Lower leg skin (tissue), 4 donors: ENCODE data around the gene VWDE. TPM values are rescaled to one million over a fixed set of nuclear protein-coding genes. Genes with fewer than 3 reads are reported as not detected.

Experiments used
- DNase-seq, 2 donors: peaks; one replicate each; pipeline ENCODE4 v3.0.0-alpha.2; 2019; ENCODE audit warnings: low spot score in 2 of 2
- H3K4me3 ChIP-seq: fragments of 200-600 bp; sonication (generic); 2 replicates; pipeline ENCODE4 v1.5.1; 2017; ENCODE audit warnings: mild to moderate bottlenecking, low read depth; ENCODE audit not compliant: poor library complexity, severe bottlenecking
- CTCF ChIP-seq, 3 donors: fragments of 450-650 bp; IDR thresholded peaks; one replicate each; pipeline ENCODE4 v1.5.1; 2016; ENCODE audit warnings: antibody characterized with exemption in 3 of 3, mild to moderate bottlenecking in 3 of 3, moderate library complexity in 2 of 3
- POLR2A ChIP-seq, 2 donors: fragments of 450-650 bp; IDR thresholded peaks; one replicate each; pipeline ENCODE4 v1.6.1; 2016 to 2017; ENCODE audit warnings: antibody characterized with exemption in 2 of 2, mild to moderate bottlenecking in 1 of 2, moderate library complexity in 1 of 2
- whole genome bisulfite sequencing, 2 donors: methylation state at CpG; one replicate each; pipeline ENCODE4 v1.1.5; 2018; 5-methylcytosine and 5-hydroxymethylcytosine counted together
- intact Hi-C: fragments of 100-400 bp; cut with DNase I; formaldehyde crosslinking; loops from one replicate; pipeline ENCODE4 v1.15.0; 2023; ENCODE audit warnings: low total_unique reads
- total RNA-seq, 4 donors: library from RNA; depleted of rRNA; stranded (reverse); fragments of >200 nt; gene quantifications; one replicate each; pipeline ENCODE4 v1.1.0, GENCODE V29; 2016

VWDE gene
- total RNA-seq, 4 donors from 2014 or later, result 0.05 to 0.32 (median 0.19) TPM; not detected in 1

DNA sequence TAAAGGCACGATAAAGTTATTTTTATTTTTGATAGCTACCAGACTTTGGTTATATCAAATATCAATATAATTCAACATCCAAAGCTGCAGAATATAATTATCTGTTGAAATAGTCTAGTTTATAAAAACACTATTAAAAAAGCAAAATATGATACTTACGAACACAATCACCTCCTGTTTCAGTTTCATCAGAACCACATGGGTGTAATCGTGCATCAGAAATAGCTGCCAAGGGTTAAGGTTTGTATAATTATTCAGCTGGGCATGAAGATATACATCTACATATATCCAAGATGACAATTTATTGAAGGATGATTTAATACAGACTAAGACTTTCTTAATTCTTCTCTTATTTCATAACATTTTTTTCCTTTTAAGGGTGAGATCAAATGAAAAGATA lies 20.3 kb downstream of the VWDE start:
- H3K4me3 ChIP-seq, result no peak overlapping the region

DNA sequence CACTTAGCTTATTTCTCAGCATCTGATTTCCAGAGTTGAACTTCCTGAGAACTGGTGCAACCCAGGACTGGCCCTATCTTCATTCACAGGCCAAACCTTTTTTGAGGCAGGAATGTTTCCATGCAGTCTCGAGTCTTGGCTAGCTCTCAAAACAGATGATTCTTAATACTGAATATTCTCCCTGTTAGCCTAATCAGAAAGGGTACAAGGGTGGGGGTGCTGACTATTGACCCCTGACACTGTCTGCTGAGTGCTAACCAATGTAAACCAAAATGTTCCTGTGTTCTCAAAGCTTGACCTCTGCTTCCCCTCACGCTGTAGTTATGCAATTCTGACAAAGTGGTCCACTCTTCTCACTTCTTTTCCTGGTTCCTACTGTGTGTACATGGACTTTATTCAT lies 25.3 kb downstream of the VWDE start:
- 53 to 81% methylated on average over 2 of the region's 2 CpGs for WGBS, 2 donors
- TF ChIP-seq CTCF (IDR thresholded peaks at IDR 0.05) (no peak), POLR2A (IDR thresholded peaks at IDR 0.05) (no peak)
- H3K4me3 ChIP-seq, result no peak overlapping the region
- DNase-seq, result no peak
- intact Hi-C loops, result no loop called here

More for the DNA sequence above, 20.3 kb downstream of the VWDE start:
- TF ChIP-seq POLR2A (IDR thresholded peaks at IDR 0.05) (no peak), CTCF (IDR thresholded peaks at IDR 0.05) (no peak)
- DNase-seq, result no peak
- 60 to 67% methylated on average over 3 of the region's 3 CpGs for WGBS, 2 donors
- intact Hi-C loops, result no loop called here

GRCh38 chr7:12377406-12377805 lies 26.3 kb downstream of the VWDE start:
- DNase-seq, result no peak
- intact Hi-C loops, result no loop called here
- TF ChIP-seq CTCF (IDR thresholded peaks at IDR 0.05) (no peak), POLR2A (IDR thresholded peaks at IDR 0.05) (no peak)
- no peak overlapping the region for H3K4me3 ChIP-seq
- 76 to 79% methylated on average over 5 of the region's 5 CpGs for WGBS, 2 donors

DNA sequence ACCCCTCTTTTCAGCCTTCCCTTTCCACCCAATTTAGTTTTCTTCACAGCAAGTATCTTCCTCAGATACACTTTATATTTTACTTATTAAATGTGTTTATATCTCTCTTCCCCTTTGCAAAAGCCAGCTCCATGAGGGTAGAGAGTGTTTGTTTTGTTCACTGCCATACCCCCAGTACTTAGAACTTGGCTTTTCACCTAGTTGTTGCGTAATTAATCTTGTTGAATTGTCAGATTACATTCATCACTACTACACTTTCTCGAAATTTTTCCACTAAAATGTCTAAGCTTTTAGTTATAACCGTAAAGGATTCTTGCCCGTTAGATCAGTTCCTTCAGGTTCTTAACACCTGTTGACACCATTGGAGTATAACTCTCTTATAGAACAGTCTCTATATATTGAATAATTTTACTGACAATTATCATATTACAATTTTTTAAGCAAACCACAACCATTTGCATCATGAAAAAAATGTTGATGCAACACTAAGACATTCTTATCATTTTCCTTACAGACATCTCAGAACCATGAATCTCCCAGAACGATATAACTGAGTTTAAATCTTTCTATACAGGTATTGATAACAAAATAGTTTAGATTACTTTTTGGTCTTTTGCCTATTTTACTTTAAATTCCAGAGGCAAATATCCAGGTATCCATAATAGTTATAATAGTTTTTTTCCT lies 29.9 kb downstream of the VWDE start:
- no peak overlapping the region for H3K4me3 ChIP-seq
- WGBS, 2 donors, result 63 to 78% methylated on average over 5 of the region's 5 CpGs
- TF ChIP-seq CTCF (IDR thresholded peaks at IDR 0.05) (no peak), POLR2A (IDR thresholded peaks at IDR 0.05) (no peak)
- DNase-seq, result no peak
- intact Hi-C loops, result no loop called here

DNA sequence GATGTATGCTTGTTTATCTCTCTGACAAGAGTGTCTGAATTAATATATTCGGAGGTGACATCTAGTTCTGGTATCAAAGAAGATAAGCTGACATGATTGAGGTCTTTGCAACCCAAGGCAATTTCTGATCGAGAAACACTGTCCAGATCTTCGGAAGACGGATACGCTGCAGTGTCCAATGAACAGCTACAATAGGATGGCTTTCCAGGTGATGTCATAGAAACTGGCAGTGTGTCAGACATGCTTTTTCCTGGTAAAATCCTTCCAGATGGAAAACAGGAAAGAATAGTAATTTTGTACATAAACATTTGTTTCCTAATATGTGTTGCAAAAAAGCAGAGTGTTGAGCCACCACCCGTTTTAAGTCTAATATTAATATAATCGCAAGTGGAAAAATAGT lies 33.4 kb downstream of the VWDE start:
- no peak for TF ChIP-seq CTCF (IDR thresholded peaks at IDR 0.05)
- no peak for TF ChIP-seq POLR2A (IDR thresholded peaks at IDR 0.05)
- intact Hi-C loops, result no loop called here
- 85 to 87% methylated on average over 7 of the region's 7 CpGs for WGBS, 2 donors
- no peak for DNase-seq
- H3K4me3 ChIP-seq, result no peak overlapping the region

- TF ChIP-seq CTCF (IDR thresholded peaks at IDR 0.05), result no peak
- no peak for TF ChIP-seq POLR2A (IDR thresholded peaks at IDR 0.05)
- WGBS, 2 donors, result 79% methylated on average over 6 of the region's 6 CpGs
- intact Hi-C loops, result no loop called here
- no peak overlapping the region for H3K4me3 ChIP-seq
- no peak for DNase-seq
These were observed 33.9 kb downstream of the VWDE start for GRCh38 chr7:12369756-12370155.
